ENCODE measurements around the gene AGRN. TPM values are rescaled to one million over a fixed set of nuclear protein-coding genes. Genes with fewer than 3 reads are reported as not detected.

AGRN gene
- total RNA-seq, 1 donor: 30.0 TPM

GRCh38 chr1:1050577-1051052 lies 30.7 kb downstream of the AGRN start:
- no peaks in the 10 kb centered on the region for H3K4me1 ChIP-seq (ENCODE audit: insufficient read depth, low read length)
- no peak overlapping the region for H2AFZ ChIP-seq (ENCODE audit: low read length)
- no peak overlapping the region for H3K4me2 ChIP-seq (ENCODE audit: insufficient read depth, low read length)
- no peaks in the 10 kb centered on the region for H3K9me3 ChIP-seq (ENCODE audit: low read depth, low read length)
- no peaks in the 10 kb centered on the region for H3K36me3 ChIP-seq (ENCODE audit: insufficient read depth, low read length)
- DNase-seq (ENCODE audit: insufficient read length, low spot score, missing footprints): no peak
- no peak overlapping the region for H3K4me3 ChIP-seq (ENCODE audit: insufficient read depth, low read length)
- H3K27me3 ChIP-seq (ENCODE audit: insufficient read depth, low read length): no peaks in the 10 kb centered on the region
- H4K20me1 ChIP-seq (ENCODE audit: insufficient read depth, low read length): no peaks in the 10 kb centered on the region
- no peak for TF ChIP-seq CTCF (IDR thresholded peaks at IDR 0.05; ENCODE audit: extremely low read depth, low read depth, low read length)
- no peak overlapping the region for H3K27ac ChIP-seq (ENCODE audit: low read depth, low read length)
- H3K79me2 ChIP-seq (ENCODE audit: insufficient read depth, low read length): no peaks in the 10 kb centered on the region

GRCh38 chr1:1051127-1051810 lies 31.3 kb downstream of the AGRN start:
- Histone ChIP-seq H3K4me1 (ENCODE audit: insufficient read depth, low read length) (no peaks in the 10 kb centered on the region), H2AFZ (ENCODE audit: low read length) (no peak overlapping the region), H3K4me3 (ENCODE audit: insufficient read depth, low read length) (no peak overlapping the region), H3K36me3 (ENCODE audit: insufficient read depth, low read length) (no peaks in the 10 kb centered on the region), H3K27me3 (ENCODE audit: insufficient read depth, low read length) (no peaks in the 10 kb centered on the region), H3K79me2 (ENCODE audit: insufficient read depth, low read length) (no peaks in the 10 kb centered on the region), H3K9me3 (ENCODE audit: low read depth, low read length) (no peaks in the 10 kb centered on the region), H3K4me2 (ENCODE audit: insufficient read depth, low read length) (no peak overlapping the region), H3K27ac (ENCODE audit: low read depth, low read length) (no peak overlapping the region), H4K20me1 (ENCODE audit: insufficient read depth, low read length) (no peaks in the 10 kb centered on the region)
- no peak for TF ChIP-seq CTCF (IDR thresholded peaks at IDR 0.05; ENCODE audit: extremely low read depth, low read depth, low read length)
- DNase-seq (ENCODE audit: insufficient read length, low spot score, missing footprints): no peak

GRCh38 chr1:1052003-1052840 lies 32.3 kb downstream of the AGRN start:
- Histone ChIP-seq H3K4me2 (ENCODE audit: insufficient read depth, low read length) (no peak overlapping the region), H3K4me1 (ENCODE audit: insufficient read depth, low read length) (no peaks in the 10 kb centered on the region), H3K27ac (ENCODE audit: low read depth, low read length) (no peak overlapping the region), H3K36me3 (ENCODE audit: insufficient read depth, low read length) (no peaks in the 10 kb centered on the region), H3K4me3 (ENCODE audit: insufficient read depth, low read length) (no peak overlapping the region), H3K27me3 (ENCODE audit: insufficient read depth, low read length) (no peaks in the 10 kb centered on the region), H2AFZ (ENCODE audit: low read length) (no peak overlapping the region), H3K79me2 (ENCODE audit: insufficient read depth, low read length) (no peaks in the 10 kb centered on the region), H4K20me1 (ENCODE audit: insufficient read depth, low read length) (no peaks in the 10 kb centered on the region), H3K9me3 (ENCODE audit: low read depth, low read length) (no peaks in the 10 kb centered on the region)
- TF ChIP-seq CTCF (IDR thresholded peaks at IDR 0.05; ENCODE audit: extremely low read depth, low read depth, low read length): no peak
- no peak for DNase-seq (ENCODE audit: insufficient read length, low spot score, missing footprints)

GRCh38 chr1:1053022-1053421 lies 33.1 kb downstream of the AGRN start:
- Histone ChIP-seq H3K27me3 (ENCODE audit: insufficient read depth, low read length) (peaks cover 1% of the 10 kb centered on the region), H2AFZ (ENCODE audit: low read length) (no peak overlapping the region), H3K4me3 (ENCODE audit: insufficient read depth, low read length) (no peak overlapping the region), H3K4me1 (ENCODE audit: insufficient read depth, low read length) (no peaks in the 10 kb centered on the region), H3K9me3 (ENCODE audit: low read depth, low read length) (no peaks in the 10 kb centered on the region), H3K79me2 (ENCODE audit: insufficient read depth, low read length) (no peaks in the 10 kb centered on the region), H3K27ac (ENCODE audit: low read depth, low read length) (no peak overlapping the region), H4K20me1 (ENCODE audit: insufficient read depth, low read length) (no peaks in the 10 kb centered on the region), H3K4me2 (ENCODE audit: insufficient read depth, low read length) (no peak overlapping the region), H3K36me3 (ENCODE audit: insufficient read depth, low read length) (no peaks in the 10 kb centered on the region)
- TF ChIP-seq CTCF (IDR thresholded peaks at IDR 0.05; ENCODE audit: extremely low read depth, low read depth, low read length): no peak
- no peak for DNase-seq (ENCODE audit: insufficient read length, low spot score, missing footprints)

All from osteoblast (primary cell).